ENCODE measurements around the gene TLL1.

Gene TLL1

GRCh38 chr4:166039822-166040221, 166.8 kb downstream of the TLL1 start:
- POLR2A ChIA-PET: no interaction called here
- no peak for DNase-seq (ENCODE audit: extremely low spot score)

GRCh38 chr4:166042510-166043055, 169.5 kb downstream of the TLL1 start:
- TF ChIP-seq SUZ12 (IDR thresholded peaks at IDR 0.05) (no peak), BHLHE40 (IDR thresholded peaks at IDR 0.05; ENCODE audit: borderline replicate concordance) (no peak), ELF4 (IDR thresholded peaks at IDR 0.05) (no peak), ZNF384 (IDR thresholded peaks at IDR 0.05) (no peak)
- ChIA-PET POLR2A (no interaction called here), CTCF (interaction anchor here (0.9 kb wide), 1 partner anchor 172 kb away, joined by 3 read pairs; no protein-coding TSS in a partner anchor)
- no peak for DNase-seq (ENCODE audit: extremely low spot score)

More at GRCh38 chr4:166039822-166040221, 166.8 kb downstream of the TLL1 start:
- TF ChIP-seq SUZ12 (IDR thresholded peaks at IDR 0.05) (no peak), FOXM1 (IDR thresholded peaks at IDR 0.05; ENCODE audit: borderline replicate concordance) (no peak), BHLHE40 (IDR thresholded peaks at IDR 0.05; ENCODE audit: borderline replicate concordance) (no peak), LEF1 (IDR thresholded peaks at IDR 0.05; ENCODE audit: borderline replicate concordance) (no peak), FOXK2 (IDR thresholded peaks at IDR 0.05) (no peak), ELF4 (IDR thresholded peaks at IDR 0.05) (no peak), PKNOX1 (IDR thresholded peaks at IDR 0.05) (no peak), ARNT (IDR thresholded peaks at IDR 0.05) (no peak), FOXA1 (IDR thresholded peaks at IDR 0.05) (no peak), NFRKB (IDR thresholded peaks at IDR 0.05) (no peak), SP1 (IDR thresholded peaks at IDR 0.05) (no peak), CTBP1 (IDR thresholded peaks at IDR 0.05; ENCODE audit: borderline replicate concordance) (no peak), TARDBP (IDR thresholded peaks at IDR 0.05) (no peak)
- CTCF ChIA-PET: interaction anchor here (0.6 kb wide), 1 partner anchor 9 kb away, joined by 3 read pairs; no protein-coding TSS in a partner anchor

- no peak for DNase-seq (ENCODE audit: extremely low spot score)
- CTCF ChIA-PET: no interaction called here
- POLR2A ChIA-PET: no interaction called here
- no peak for TF ChIP-seq ZNF384 (IDR thresholded peaks at IDR 0.05)
- no peak for TF ChIP-seq FOXA1 (IDR thresholded peaks at IDR 0.05)
- TF ChIP-seq PKNOX1 (IDR thresholded peaks at IDR 0.05): no peak
- TF ChIP-seq TARDBP (IDR thresholded peaks at IDR 0.05): no peak
- no peak for TF ChIP-seq FOXM1 (IDR thresholded peaks at IDR 0.05; ENCODE audit: borderline replicate concordance)
- no peak for TF ChIP-seq CTBP1 (IDR thresholded peaks at IDR 0.05; ENCODE audit: borderline replicate concordance)
- no peak for TF ChIP-seq SP1 (IDR thresholded peaks at IDR 0.05)
- TF ChIP-seq HDGF (IDR thresholded peaks at IDR 0.05; ENCODE audit: borderline replicate concordance): no peak
- no peak for TF ChIP-seq ARNT (IDR thresholded peaks at IDR 0.05)
- TF ChIP-seq LEF1 (IDR thresholded peaks at IDR 0.05; ENCODE audit: borderline replicate concordance): no peak
- TF ChIP-seq ELF4 (IDR thresholded peaks at IDR 0.05): no peak
- no peak for TF ChIP-seq NFRKB (IDR thresholded peaks at IDR 0.05)
- TF ChIP-seq BHLHE40 (IDR thresholded peaks at IDR 0.05; ENCODE audit: borderline replicate concordance): no peak
- no peak for TF ChIP-seq SUZ12 (IDR thresholded peaks at IDR 0.05)
- no peak for TF ChIP-seq FOXK2 (IDR thresholded peaks at IDR 0.05)
- TF ChIP-seq L3MBTL2 (conservative IDR thresholded peaks at IDR 0.05): no peak
Measured at GRCh38 chr4:166043801-166044200, 170.8 kb downstream of the TLL1 start.

GRCh38 chr4:166044871-166045270, 171.8 kb downstream of the TLL1 start:
- no peak for DNase-seq (ENCODE audit: extremely low spot score)
- POLR2A ChIA-PET: no interaction called here
- CTCF ChIA-PET: no interaction called here
- no peak for TF ChIP-seq LEF1 (IDR thresholded peaks at IDR 0.05; ENCODE audit: borderline replicate concordance)
- no peak for TF ChIP-seq FOXA1 (IDR thresholded peaks at IDR 0.05)
- no peak for TF ChIP-seq FOXM1 (IDR thresholded peaks at IDR 0.05; ENCODE audit: borderline replicate concordance)
- TF ChIP-seq FOXK2 (IDR thresholded peaks at IDR 0.05): no peak
- no peak for TF ChIP-seq L3MBTL2 (conservative IDR thresholded peaks at IDR 0.05)
- TF ChIP-seq BHLHE40 (IDR thresholded peaks at IDR 0.05; ENCODE audit: borderline replicate concordance): no peak
- no peak for TF ChIP-seq ZNF384 (IDR thresholded peaks at IDR 0.05)
- TF ChIP-seq ARNT (IDR thresholded peaks at IDR 0.05): no peak
- TF ChIP-seq CTBP1 (IDR thresholded peaks at IDR 0.05; ENCODE audit: borderline replicate concordance): no peak
- TF ChIP-seq NFRKB (IDR thresholded peaks at IDR 0.05): no peak
- TF ChIP-seq HDGF (IDR thresholded peaks at IDR 0.05; ENCODE audit: borderline replicate concordance): no peak
- TF ChIP-seq ELF4 (IDR thresholded peaks at IDR 0.05): no peak
- no peak for TF ChIP-seq TARDBP (IDR thresholded peaks at IDR 0.05)
- TF ChIP-seq PKNOX1 (IDR thresholded peaks at IDR 0.05): no peak
- no peak for TF ChIP-seq SP1 (IDR thresholded peaks at IDR 0.05)
- no peak for TF ChIP-seq SUZ12 (IDR thresholded peaks at IDR 0.05)

- ChIA-PET POLR2A (no interaction called here), CTCF (no interaction called here)
- no peak for DNase-seq (ENCODE audit: extremely low spot score)
- no peak for TF ChIP-seq SP1 (IDR thresholded peaks at IDR 0.05)
- TF ChIP-seq CTBP1 (IDR thresholded peaks at IDR 0.05; ENCODE audit: borderline replicate concordance): no peak
- no peak for TF ChIP-seq FOXM1 (IDR thresholded peaks at IDR 0.05; ENCODE audit: borderline replicate concordance)
- TF ChIP-seq HDGF (IDR thresholded peaks at IDR 0.05; ENCODE audit: borderline replicate concordance): no peak
- TF ChIP-seq TARDBP (IDR thresholded peaks at IDR 0.05): no peak
- no peak for TF ChIP-seq L3MBTL2 (conservative IDR thresholded peaks at IDR 0.05)
- TF ChIP-seq NFRKB (IDR thresholded peaks at IDR 0.05): no peak
- no peak for TF ChIP-seq ZNF384 (IDR thresholded peaks at IDR 0.05)
- TF ChIP-seq ARNT (IDR thresholded peaks at IDR 0.05): no peak
- TF ChIP-seq LEF1 (IDR thresholded peaks at IDR 0.05; ENCODE audit: borderline replicate concordance): no peak
- TF ChIP-seq BHLHE40 (IDR thresholded peaks at IDR 0.05; ENCODE audit: borderline replicate concordance): no peak
- TF ChIP-seq FOXA1 (IDR thresholded peaks at IDR 0.05): no peak
- TF ChIP-seq SUZ12 (IDR thresholded peaks at IDR 0.05): no peak
- no peak for TF ChIP-seq PKNOX1 (IDR thresholded peaks at IDR 0.05)
Measured at GRCh38 chr4:166045457-166045856, 172.4 kb downstream of the TLL1 start.
